GM18499 (cell line): ENCODE measurements around the gene SH3RF3.
"Not testable (repeated sequence)": the region's sequence is repeated elsewhere in the genome, so short reads cannot be mapped to it uniquely, and the experiment has no call there.

ENCODE experiments used
- ATAC-seq: cut with Tn5 transposase; IDR thresholded peaks from one replicate; pipeline ENCODE4 v1.9.1; 2021; ENCODE audit warnings: moderate number of reproducible peaks; ENCODE audit not compliant: insufficient read depth, unreplicated experiment

SH3RF3 gene

GRCh38 chr2:109212836-109213563 lies 84.0 kb downstream of the SH3RF3 start:
- ATAC-seq: no peak

GRCh38 chr2:109213646-109214433 lies 84.8 kb downstream of the SH3RF3 start:
- ATAC-seq: peak; percentile 51

DNA sequence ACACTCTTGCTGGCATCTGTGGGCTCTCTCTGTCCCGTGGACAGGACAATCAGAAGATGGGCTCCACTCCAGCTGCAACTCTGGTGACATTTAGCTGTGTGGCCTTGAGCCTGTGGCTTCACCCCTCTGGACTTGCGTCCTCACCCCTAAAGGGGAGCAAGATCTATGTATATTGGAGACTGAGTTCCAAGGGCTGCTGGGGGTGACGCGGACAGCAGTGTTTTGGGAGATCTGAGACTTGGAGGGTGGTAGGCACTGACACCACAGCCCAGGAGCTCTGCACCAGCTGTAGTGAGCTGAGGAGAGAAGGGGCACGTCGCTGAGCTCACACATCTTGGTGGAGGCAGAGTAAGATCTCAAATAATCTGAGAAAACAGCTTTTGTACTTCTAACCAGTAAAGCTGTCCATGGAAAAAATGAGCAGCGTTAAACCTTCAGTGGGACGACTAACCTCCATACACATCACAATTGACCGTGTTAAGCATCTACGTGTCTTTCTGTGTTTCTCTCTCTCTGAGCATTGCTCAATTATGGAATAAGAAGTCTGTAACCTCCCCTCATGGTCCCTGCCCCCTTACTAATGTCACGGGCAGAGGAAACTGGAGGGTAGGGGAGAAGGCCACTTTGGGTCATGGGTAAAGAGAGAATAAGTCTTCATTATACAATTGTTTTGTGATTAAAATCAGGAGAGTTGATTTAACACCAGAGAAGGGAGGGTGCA lies 85.8 kb downstream of the SH3RF3 start:
- no peak for ATAC-seq

GRCh38 chr2:109215866-109216265 lies 86.9 kb downstream of the SH3RF3 start:
- no peak for ATAC-seq

DNA sequence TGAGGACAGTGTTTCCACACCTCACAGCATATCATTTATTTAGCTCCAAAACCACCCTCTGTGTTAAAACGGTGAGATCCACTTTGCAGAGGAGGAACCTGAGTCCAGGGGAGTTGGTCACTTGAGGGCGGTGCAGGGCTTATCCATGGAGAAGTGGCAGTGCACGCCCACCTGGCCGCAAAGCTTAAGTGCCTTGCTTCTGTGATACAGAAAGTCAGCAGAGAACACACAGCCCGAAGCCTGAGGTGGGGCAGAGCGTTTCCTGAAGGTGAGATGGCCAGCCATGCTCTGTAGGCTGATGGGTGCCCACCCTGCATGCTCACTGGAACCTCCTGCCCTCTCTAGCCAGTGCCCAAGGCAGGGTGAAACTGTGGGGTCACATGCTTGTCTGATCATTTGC lies 87.3 kb downstream of the SH3RF3 start:
- ATAC-seq: no peak

GRCh38 chr2:109217362-109218086 lies 88.5 kb downstream of the SH3RF3 start:
- ATAC-seq: no peak

DNA sequence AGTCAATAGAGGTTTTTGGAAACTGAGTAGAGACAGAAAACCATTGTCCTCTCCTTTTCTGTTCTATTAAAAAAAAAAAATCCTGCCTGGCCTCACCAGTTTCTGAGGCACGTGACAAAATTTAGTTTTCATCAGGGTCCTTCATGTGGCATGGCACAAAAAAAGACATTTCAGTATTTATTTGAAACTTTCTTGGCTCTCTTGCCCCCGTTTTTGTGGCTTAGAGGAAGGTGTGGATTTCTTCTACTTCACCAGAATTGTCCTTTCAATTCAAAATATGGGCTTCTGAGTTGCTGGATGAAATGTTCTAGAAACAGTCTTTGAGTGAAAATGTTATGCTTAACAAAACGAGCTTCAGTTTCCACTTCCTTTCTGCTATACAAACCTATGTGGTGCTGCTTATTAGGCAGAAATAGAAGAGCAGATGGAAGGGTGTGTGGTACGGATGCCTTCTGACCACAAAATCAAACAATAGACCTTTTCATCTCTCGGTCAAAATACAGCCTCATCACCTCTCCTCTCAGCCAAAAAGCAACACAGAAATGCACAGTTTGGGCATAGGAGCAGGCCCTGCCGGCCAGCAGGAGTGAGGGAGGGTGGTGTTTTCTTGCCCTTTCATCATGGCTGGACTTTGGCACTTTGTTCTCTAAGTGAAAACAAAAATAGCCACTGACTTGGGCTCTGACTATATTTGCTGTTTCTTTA lies 89.2 kb downstream of the SH3RF3 start:
- ATAC-seq: no peak

DNA sequence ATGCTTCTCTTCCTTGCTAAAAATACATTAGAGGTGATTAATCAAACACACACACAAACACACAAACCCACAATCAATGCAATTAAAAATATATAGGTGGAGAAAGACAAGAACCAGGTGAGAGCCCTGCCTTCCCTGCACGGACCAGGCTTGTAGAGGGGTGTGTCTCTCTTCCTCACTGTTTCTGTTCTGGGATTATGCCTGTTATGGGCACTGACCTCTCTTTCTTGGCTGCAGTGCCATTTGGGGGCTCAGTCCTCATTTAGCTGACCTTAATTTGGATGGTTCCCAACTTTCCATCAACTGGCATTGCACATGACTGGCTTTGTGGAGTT lies 89.8 kb downstream of the SH3RF3 start:
- no peak for ATAC-seq

DNA sequence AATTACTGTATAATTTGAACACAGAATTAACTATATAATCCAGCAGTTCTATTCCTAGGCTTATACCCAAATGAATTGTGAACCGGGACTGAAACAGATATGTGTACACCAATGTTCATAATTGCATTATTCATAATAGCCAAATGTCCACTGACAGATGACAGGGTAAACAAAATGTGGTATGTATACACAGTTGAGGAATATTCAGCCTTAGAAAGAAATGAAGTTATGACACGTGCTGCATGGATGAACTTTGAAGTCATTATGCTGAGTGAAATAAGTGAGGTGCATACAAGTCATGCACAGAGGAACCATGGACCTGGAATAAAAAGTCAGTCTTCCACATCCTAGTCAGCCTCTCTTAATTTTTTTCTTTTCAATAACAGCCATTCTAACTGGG lies 91.9 kb downstream of the SH3RF3 start:
- no peak for ATAC-seq

GRCh38 chr2:109221316-109221715 lies 92.3 kb downstream of the SH3RF3 start:
- ATAC-seq: not testable (repeated sequence)

DNA sequence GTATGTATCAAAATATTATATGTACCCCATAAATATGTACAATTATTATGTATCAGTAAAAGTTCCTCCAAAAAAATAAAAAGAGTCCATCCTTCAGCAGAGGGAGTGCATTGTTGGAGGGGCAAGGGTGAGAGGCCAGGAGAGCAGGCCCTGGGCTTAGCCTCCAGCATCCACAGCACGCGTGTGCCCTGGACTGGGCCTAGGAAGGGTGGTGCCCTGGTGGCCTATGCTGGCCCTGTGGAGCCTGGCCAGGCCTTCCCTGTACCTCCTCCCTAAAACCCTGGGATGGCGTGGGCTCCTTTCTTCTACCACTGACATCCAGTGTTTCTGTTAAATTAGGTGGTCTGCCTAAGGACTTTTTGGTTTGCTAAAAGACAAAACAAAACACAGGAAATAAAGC lies 93.4 kb downstream of the SH3RF3 start:
- no peak for ATAC-seq

GRCh38 chr2:109222825-109223471 lies 93.9 kb downstream of the SH3RF3 start:
- no peak for ATAC-seq

DNA sequence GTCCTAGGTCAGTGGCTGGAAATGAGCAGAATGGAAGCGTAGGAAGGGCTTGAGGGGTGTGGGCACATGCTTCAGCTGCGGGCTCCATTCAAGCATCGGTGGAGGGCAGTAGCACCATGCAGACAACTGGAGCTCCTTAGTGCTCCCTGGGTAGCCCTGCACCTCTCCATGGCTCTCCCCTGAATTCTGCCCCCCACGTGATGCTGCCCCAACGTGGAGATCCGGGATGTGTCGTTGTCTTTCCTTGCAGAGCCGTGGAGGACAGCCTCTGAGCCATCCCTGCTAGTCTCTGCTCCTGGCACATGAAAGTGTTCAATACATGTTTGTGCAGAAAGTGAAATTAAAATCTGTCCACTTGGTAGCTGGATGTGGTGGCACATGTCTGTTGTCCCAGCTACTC lies 94.5 kb downstream of the SH3RF3 start:
- no peak for ATAC-seq

DNA sequence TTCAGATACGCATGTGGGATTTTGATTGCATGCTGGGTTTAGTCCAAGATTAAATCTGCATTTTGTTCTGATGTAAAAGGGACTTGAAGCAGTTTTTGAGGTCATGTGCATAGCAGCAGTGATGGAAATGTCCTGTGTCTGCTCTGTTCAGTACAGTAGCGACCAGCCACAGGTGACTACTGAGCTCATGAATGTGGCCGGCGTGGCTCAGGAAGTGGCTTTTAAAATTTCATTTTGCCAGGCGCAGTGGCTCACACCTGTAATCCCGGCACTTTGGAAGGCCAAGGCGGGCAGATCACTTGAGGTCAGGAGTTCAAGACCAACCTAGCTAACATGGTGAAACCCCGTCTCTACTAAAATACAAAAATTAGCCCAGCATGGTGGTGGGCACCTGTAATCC lies 95.3 kb downstream of the SH3RF3 start:
- ATAC-seq: not testable (repeated sequence)

- ATAC-seq: no peak
These were observed 96.3 kb downstream of the SH3RF3 start for GRCh38 chr2:109225170-109225782.

- ATAC-seq: no peak
These were observed 97.1 kb downstream of the SH3RF3 start for GRCh38 chr2:109226128-109226527.

DNA sequence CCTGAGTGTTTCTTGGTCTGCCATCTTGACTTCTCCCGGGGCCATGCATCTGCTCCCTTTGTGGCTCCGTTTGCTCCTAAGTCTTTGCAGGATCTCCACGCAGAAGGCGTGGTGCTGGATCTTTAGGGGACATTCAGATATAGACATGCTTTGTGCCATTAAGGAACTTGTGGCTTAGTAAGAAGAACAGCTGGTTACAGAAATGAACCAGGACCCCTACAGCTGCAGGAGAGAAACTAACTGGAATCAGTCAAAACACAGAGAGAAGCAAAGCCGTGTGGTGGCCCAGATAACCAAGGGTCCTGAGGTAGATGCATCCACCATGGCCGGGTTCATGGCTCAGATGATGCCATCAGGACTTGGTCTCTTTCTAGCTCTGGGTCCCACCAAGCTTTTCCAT lies 97.6 kb downstream of the SH3RF3 start:
- ATAC-seq: no peak

DNA sequence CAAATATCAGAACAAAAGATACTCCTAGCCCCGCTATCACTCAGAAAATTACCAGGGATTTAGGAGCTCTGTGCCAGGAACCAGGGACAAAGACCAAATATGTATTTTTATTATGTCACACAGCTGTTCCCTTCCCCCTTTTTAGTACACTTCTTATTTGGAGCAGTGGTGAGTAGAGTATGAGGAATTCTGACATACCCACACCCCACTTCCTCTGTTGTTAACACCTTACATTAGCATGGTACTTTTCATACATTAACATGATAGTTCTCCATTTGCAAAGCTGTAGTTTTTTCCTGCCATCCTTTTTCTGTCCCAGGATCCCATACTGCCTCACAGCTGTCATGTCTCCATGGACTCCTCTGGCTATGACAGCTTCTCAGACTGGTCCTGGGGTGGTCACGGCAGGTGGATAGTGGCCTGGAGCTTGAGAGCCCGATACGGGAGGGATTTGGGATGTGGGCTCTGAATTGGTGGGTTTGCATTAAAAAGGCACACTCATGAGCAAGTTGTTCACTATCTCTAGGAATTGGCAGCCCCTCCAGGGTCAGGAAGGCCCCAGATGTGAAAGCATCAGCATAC lies 100.2 kb downstream of the SH3RF3 start:
- no peak for ATAC-seq

DNA sequence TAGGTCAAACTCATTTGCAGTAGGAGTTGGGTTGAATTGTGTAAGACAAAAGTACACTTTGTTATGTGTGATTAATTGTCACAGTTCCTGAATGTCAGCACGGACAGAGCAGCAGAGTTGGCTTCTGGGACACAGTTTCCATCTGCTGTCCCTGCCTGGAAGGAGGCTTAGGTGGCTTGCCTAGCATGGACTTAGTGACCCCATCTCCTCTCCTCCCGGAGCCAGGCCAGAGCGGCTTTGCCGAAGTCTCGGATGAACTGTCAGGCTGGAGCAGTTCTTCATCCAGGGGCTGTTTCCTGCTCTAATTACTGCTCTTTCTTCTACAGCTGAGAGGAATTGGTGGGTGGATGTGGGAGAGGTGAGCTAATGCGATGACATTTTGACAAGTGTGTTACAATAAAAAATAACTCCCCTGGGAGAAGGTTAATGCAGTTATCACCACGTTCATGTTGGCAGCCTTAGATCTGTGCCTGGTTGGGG lies 102.0 kb downstream of the SH3RF3 start:
- ATAC-seq: no peak
